ENCODE measurements around the gene JHY. TPM values are rescaled to one million over a fixed set of nuclear protein-coding genes. Genes with fewer than 3 reads are reported as not detected.
A peak's percentile ranks its signal among the peaks of the same experiment; 100 is the strongest.

The JHY gene
- total and polyA plus RNA-seq, 2 of the 8 experiments (the other 6 are each of a cell fraction or from before 2014, with no cell fraction given), result 0.29 to 0.91 TPM

DNA sequence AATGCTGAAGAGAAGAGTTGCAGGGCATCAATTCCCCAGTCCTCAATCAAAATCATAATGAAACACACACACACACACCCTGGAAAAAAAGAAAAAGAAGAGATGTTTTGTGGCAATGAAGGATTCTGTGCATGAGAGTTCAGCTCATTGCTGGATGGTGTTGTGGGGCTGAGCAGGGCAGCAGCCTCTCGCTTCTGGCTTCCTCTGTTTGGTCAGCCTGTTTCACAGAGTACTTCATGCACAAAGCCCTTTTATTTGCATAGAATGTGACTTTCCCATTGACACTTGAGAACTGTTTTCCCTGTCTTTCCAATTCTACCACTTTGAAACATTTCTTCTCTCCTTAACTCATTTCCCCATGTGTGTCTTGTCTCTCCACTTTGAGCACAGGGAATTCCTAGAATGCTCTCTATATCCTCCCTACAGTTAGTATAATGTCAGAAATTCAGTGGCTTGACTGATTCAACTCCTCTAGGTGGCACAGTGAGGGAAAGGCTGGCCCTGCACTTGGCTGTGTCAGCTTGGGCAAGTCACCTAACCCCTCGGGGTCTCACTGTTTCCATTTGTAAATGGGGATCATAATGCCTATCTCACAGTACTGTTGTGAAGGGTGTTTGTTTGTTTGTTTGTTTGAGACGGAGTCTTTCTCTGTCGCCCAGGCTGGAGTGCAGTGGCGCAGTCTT, 124.4 kb downstream of the JHY start (continued):
- no peak for TF ChIP-seq TBP (IDR thresholded peaks at IDR 0.05; ENCODE audit: low read depth, low read length)
- TF ChIP-seq PHF8 (conservative IDR thresholded peaks at IDR 0.05; ENCODE audit: low read depth, low read length), result no peak
- peak; percentile 29; the same call in 1 of the 2 replicates for TF ChIP-seq KDM1A (IDR thresholded peaks at IDR 0.05; ENCODE audit: borderline replicate concordance, low read length)
- TF ChIP-seq POU5F1 (IDR thresholded peaks at IDR 0.05; ENCODE audit: low read depth, low read length), result no peak

Small RNAs within 50 kb of the gene (small RNA-seq; reads per million reads assigned to genes)
- gene RNU4-23P (ENCODE audit: insufficient read depth), result not detected

Other genes with a start within 250 kb of the JHY start
- 8.9 and 9.5 TPM in 2 replicates for gene UBASH3B, start 227.0 kb upstream of the JHY start, total RNA-seq (2021; fragmentation: NEBNext Ultra II Directional; extraction: Animal tissue kit (Norgen Biotek cat#: 25700))
- gene UBASH3B, start 227.0 kb upstream of the JHY start, polyA plus RNA-seq (2011; rRNA removed), result 7.5 and 7.6 TPM in 2 replicates
- not detected in 2 replicates for gene CRTAM, start 44.3 kb upstream of the JHY start, total RNA-seq (2021; fragmentation: NEBNext Ultra II Directional; extraction: Animal tissue kit (Norgen Biotek cat#: 25700))
- not detected in 2 replicates for gene CRTAM, start 44.3 kb upstream of the JHY start, polyA plus RNA-seq (2011; rRNA removed)
- gene BSX, start 99.1 kb downstream of the JHY start, total RNA-seq (2021; fragmentation: NEBNext Ultra II Directional; extraction: Animal tissue kit (Norgen Biotek cat#: 25700)), result not detected in 2 replicates
- not detected in 2 replicates for gene BSX, start 99.1 kb downstream of the JHY start, polyA plus RNA-seq (2011; rRNA removed)
- 2,155 and 2,163 TPM in 2 replicates for gene HSPA8, start 179.4 kb downstream of the JHY start, total RNA-seq (2021; fragmentation: NEBNext Ultra II Directional; extraction: Animal tissue kit (Norgen Biotek cat#: 25700))
- gene HSPA8, start 179.4 kb downstream of the JHY start, polyA plus RNA-seq (2011; rRNA removed), result 828 and 1,491 TPM in 2 replicates

All from H1 (cell line).